ENCODE results near the gene DNAH1.

DNA sequence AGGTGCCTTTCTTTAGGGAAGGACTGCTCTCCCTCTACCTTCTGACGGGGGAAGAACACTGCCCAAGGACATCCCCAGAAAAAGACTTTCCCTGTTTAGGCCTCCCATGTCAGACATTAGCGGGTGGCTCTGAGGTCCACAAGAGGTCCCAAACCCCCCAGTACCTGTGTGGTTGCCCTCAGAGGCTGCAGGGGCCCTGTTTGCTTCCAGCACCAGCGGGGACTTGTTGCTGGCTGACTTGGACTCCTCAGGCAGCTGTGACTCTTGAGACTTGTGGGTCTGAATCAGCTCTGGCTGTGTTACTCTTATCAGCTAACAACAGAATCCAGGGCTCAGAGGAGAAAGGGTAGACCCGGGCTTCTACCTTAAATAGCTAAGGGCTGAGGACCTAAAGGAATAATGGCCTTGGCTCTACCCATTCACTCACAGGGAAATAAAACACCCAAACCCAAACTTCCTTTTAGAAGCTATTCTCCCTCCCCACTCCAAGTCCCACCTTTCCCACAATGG is 89.5 kb downstream of the DNAH1 start:
- TF ChIP-seq CTCF (IDR thresholded peaks at IDR 0.05) (no peak), POLR2A (IDR thresholded peaks at IDR 0.05) (no peak)

Measured in Peyer's patch (tissue), 4 donors.